ENCODE results near the gene SCAI. TPM values are rescaled to one million over a fixed set of nuclear protein-coding genes. Genes with fewer than 3 reads are reported as not detected.
"Not testable (repeated sequence)": the region's sequence is repeated elsewhere in the genome, so short reads cannot be mapped to it uniquely, and the experiment has no call there.

The SCAI gene
- polyA plus RNA-seq, 4 donors, result 9.5 to 12.3 (median 10.8) TPM

DNA sequence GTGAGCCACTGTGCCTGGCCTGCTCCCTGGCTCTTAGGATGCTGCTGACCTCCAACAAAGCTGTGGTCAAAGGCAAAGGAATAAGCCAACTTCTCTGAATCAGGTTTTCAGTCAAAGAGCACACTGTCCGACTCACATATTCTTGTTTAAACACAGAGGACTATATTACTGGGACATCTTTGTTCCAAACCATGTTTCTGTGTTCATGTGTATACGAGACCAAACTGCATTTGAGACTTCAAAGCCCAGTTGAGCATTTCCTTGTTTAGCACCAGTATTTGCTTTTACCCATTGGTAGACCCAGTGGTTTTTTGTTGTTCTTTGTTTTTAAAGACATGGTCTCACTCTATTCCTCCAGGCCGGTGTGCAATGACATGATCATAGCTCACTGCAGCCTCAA lies 100.2 kb downstream of the SCAI start:
- DNase-seq (ENCODE audit: low read depth in 4 of 4, low spot score in 3 of 4), result no peak

DNA sequence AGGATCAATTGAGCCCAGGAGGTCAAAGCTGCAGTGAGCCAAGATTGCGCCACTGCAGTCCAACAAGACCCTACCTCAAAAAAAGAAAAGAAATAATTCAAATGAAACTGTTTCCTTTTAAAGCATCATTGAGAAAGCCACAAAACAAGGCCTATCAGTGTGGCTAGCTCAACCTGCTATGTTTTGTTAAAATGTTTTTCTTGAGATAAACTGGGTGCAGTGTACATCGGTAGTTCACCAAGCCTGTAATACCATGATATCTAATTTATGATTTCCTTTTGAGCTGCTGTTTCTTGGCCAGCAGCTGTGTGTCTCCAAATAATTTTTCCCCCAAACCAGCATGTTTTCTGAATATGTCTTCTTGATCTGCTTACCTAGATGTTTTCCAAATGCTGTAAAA lies 105.2 kb downstream of the SCAI start:
- no peak for DNase-seq (ENCODE audit: low read depth in 4 of 4, low spot score in 3 of 4)

DNA sequence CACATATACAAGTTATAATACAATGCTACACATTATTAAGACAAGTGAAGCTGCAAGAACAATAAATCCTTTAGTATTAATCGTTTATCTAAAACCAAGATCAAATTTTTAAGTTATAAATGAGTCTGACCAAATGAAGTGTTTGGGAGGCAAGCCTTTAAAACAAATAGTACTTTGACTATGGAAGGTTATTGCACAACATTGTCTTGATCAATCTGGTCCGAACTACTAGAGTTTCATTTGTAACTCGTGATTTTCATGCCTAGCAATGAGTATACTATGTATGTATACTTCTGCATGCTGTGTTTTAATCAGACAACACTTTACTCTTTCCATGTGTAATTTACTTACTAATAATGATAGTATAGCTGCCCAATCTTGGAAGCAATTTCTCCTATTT lies 115.3 kb downstream of the SCAI start:
- no peak for DNase-seq (ENCODE audit: low read depth in 4 of 4, low spot score in 3 of 4)

DNA sequence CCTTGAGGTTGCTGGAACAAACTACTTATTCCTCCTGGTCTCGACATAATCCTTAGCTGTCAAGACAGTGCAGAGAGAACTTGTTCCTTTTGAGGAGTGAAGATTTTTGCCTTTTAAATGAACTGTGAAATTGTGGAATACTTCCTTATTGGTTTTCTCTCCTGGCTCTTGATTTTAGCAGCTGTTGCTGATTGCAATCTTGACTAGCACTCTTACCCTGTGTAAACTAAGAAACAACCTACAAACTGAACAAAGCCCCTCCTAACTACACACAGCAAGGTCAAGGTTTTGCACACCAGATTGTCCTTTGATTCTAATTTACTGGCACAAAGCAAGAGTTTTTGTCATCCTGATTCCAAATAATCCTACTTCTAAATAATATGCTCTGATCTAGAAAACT lies 118.4 kb downstream of the SCAI start:
- no peak for DNase-seq (ENCODE audit: low read depth in 4 of 4, low spot score in 3 of 4)

DNA sequence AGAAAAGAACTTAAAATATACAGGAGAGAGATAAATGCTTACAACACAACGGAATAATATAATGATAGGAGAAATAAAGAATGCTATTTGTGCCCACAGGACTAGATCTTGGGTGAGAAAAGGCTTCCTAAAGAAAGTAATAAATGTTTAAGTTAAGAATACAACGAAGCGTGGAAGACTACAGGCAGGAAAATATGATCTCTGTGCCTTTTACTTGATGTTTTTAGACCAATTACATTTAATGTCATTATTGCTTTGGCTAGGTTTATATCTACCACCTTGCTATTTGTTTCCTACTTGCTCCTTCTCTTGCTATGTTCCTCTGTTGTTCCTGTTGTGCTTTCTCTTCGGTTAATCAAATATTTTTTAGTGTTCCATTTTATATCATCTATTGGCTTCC lies 122.3 kb downstream of the SCAI start:
- no peak for DNase-seq (ENCODE audit: low read depth in 4 of 4, low spot score in 3 of 4)

DNA sequence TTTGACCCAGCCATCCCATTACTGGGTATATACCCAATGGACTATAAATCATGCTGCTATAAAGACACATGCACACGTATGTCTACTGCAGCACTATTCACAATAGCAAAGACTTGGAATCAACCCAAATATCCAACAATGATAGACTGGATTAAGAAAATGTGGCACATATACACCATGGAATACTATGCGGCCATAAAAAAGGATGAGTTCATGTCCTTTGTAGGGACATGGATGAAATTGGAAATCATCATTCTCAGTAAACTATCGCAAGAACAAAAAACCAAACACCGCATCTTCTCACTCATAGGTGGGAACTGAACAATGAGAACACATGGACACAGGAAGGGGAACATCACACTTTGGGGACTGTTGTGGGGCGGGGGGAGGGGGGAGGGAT lies 127.7 kb downstream of the SCAI start:
- DNase-seq (ENCODE audit: low read depth in 4 of 4, low spot score in 3 of 4), result not testable (repeated sequence)

GRCh38 chr9:125012013-125012412 lies 131.3 kb downstream of the SCAI start:
- DNase-seq (ENCODE audit: low read depth in 4 of 4, low spot score in 3 of 4), result not testable (repeated sequence)

GRCh38 chr9:125008599-125008998 lies 134.7 kb downstream of the SCAI start:
- DNase-seq (ENCODE audit: low read depth in 4 of 4, low spot score in 3 of 4), result no peak

GRCh38 chr9:125003332-125003731 lies 140.0 kb downstream of the SCAI start:
- no peak for DNase-seq (ENCODE audit: low read depth in 4 of 4, low spot score in 3 of 4)

- no peak for DNase-seq (ENCODE audit: low read depth in 4 of 4, low spot score in 3 of 4)
Measured at GRCh38 chr9:124983698-124984097, 159.6 kb downstream of the SCAI start.

- DNase-seq (ENCODE audit: low read depth in 4 of 4, low spot score in 3 of 4), result peak in 1 of 4 donors; percentile 3
Measured at GRCh38 chr9:124980431-124980830, 162.9 kb downstream of the SCAI start.

DNA sequence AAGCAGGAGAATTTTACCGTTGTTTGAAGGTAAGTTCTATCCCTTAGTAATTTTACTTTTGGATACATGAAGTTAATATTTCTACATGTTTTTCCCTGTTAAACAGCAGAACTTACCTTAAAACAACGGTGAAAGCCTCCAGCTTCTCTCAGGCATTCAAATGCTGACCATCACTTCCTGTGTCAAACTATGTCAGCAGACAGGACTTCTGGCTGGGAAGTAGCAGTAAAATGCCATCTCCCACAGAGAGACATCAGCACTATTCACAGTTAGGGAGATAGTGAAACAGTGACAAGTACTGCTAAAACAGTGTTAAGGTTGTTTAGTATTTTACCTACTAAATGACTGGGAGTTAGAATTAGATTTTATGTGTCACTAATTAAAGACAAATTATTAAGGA lies 168.2 kb downstream of the SCAI start:
- no peak for DNase-seq (ENCODE audit: low read depth in 4 of 4, low spot score in 3 of 4)

DNA sequence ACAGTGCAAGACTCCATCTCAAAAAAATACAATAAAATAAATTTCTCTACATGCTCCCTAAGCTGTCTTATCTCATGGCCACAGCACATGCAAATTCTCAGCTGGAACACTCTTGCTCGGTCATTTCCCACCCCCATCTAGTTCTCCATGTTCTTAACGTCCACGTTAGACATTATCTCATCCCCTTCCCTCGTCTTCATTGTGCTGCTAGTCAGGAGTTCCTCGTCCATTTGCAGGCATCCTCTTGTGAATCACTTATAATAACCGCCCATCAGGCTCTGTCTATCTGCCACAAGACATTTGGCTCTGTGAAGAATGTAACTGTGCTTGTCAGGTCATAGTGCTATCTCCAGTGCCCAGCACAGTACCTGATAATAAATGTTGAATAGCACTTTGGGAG lies 169.5 kb downstream of the SCAI start:
- DNase-seq (ENCODE audit: low read depth in 4 of 4, low spot score in 3 of 4), result no peak

- DNase-seq (ENCODE audit: low read depth in 4 of 4, low spot score in 3 of 4), result no peak
Measured at GRCh38 chr9:124972241-124972770, 171.0 kb downstream of the SCAI start.

- no peak for DNase-seq (ENCODE audit: low read depth in 4 of 4, low spot score in 3 of 4)
Measured at GRCh38 chr9:124969401-124969800, 173.9 kb downstream of the SCAI start.

DNA sequence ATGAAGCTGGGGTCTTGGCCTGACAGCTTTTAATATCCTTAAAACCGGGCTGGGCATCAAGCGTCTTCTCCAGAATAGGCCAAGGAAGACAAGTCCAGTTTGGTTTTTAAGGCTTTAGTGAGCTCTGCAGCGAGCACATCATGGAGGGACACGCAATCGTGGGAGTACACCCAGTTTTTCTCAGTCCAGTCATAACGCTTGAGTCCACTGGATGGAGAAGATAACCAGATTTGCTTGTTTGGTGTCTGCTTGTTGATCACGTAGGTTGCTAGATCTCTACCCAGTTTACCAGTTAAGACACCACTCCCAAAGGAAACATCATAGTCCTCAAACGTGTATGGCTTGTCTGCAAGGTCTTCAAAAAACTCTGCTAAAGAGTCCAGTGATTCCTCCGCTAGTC lies 175.1 kb downstream of the SCAI start:
- DNase-seq (ENCODE audit: low read depth in 4 of 4, low spot score in 3 of 4), result no peak

DNA sequence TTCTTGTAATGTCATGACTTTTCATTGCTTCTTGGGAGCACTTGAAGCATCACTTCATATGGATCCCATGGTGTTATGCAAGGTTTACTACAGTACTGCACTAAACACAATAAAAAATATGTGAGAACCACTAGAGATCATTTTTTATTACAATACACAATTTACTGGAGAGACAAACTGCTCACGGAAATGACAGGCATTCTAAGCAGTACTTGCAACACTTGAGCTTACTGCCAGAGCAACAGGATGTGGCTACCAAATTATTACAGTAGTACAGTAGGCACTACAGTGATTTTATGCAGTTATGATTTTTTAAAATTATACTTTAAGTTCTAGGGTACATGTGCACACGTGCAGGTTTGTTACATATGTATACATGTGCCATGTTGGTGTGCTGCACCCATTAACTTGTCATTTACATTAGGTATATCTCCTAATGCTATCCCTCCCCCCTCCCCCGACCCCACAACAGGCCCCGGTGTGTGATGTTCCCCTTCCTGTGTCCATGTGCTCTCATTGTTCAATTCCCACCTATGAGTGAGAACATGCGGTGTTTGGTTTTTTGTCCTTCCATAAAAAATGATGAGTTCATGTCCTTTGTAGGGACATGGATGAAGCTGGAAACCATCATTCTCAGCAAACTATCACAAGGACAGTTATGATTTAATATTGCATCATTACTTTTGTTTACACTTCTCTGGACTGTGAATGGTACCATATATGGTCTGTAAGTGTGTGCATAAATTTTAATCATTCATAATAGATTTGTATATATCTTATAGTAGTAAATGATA lies 177.4 kb downstream of the SCAI start:
- DNase-seq (ENCODE audit: low read depth in 4 of 4, low spot score in 3 of 4), result not testable (repeated sequence)

GRCh38 chr9:124964604-124965003 lies 178.7 kb downstream of the SCAI start:
- no peak for DNase-seq (ENCODE audit: low read depth in 4 of 4, low spot score in 3 of 4)

DNA sequence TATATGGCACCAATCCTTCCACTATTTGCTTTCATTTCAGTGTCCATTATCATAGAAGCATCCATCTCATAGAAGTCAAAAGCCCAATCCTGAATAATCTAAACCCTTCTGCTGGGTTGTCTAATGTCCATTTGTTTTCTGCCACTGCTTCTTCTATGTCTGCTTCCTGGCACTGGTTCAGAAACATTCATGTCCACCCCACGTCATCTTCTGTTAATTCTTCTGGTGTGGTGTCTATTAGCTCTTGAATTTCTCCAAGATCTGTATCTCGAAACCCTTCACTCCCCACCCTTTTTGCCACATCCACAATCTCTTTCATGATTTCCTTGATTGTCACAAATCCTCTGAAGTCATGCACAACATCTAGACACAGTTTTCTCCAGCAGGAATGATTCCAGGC lies 179.3 kb downstream of the SCAI start:
- DNase-seq (ENCODE audit: low read depth in 4 of 4, low spot score in 3 of 4), result no peak

- no peak for DNase-seq (ENCODE audit: low read depth in 4 of 4, low spot score in 3 of 4)
Measured at GRCh38 chr9:124960409-124960752, 182.9 kb downstream of the SCAI start.

- not testable (repeated sequence) for DNase-seq (ENCODE audit: low read depth in 4 of 4, low spot score in 3 of 4)
Measured at GRCh38 chr9:124959671-124960408, 183.5 kb downstream of the SCAI start.

- no peak for DNase-seq (ENCODE audit: low read depth in 4 of 4, low spot score in 3 of 4)
Measured at GRCh38 chr9:124954255-124954654, 189.1 kb downstream of the SCAI start.
